Occipital lobe (tissue), 2 donors: Measurements from ENCODE around the gene IL15. TPM values are rescaled to one million over a fixed set of nuclear protein-coding genes. Genes with fewer than 3 reads are reported as not detected.
"Not testable (repeated sequence)": the region's sequence is repeated elsewhere in the genome, so short reads cannot be mapped to it uniquely, and the experiment has no call there.

ENCODE experiments used
- DNase-seq: peaks from one replicate; lab custom pipeline; 2025; lab: John Stamatoyannopoulos, UW
- total RNA-seq: library from RNA; depleted of rRNA; stranded (reverse); fragments of >200 nt; gene quantifications from one replicate; pipeline ENCODE4 v1.2.3, GENCODE V29; 2014

The IL15 gene
- total RNA-seq, 1 donor from 2014 or later, result 0.31 TPM

DNA sequence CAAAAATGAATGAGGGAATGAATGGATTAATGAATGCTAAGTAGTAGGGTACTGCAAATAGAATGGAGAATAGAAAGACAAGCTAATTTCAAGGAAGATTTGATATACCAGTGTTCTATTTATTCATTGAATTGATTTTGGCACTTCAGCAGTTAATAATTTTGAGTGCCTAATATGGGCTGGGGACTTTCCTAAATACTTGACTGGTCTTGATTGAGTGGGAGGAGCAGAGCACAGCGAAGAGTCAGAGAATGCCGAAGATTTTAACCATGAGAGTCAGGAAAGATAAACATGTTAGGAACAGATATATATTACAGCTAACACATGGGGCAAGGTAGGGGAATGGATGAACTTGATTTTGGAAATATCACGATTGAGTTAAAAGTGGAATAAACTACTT lies 10.6 kb downstream of the IL15 start:
- no peak for DNase-seq

- no peak for DNase-seq
These were observed 11.6 kb downstream of the IL15 start for GRCh38 chr4:141647966-141648365.

- DNase-seq, result no peak
These were observed 15.9 kb downstream of the IL15 start for GRCh38 chr4:141652161-141652778.

- DNase-seq, result no peak
These were observed 17.7 kb downstream of the IL15 start for GRCh38 chr4:141654098-141654497.

GRCh38 chr4:141656031-141656430 lies 19.6 kb downstream of the IL15 start:
- DNase-seq, result no peak

DNA sequence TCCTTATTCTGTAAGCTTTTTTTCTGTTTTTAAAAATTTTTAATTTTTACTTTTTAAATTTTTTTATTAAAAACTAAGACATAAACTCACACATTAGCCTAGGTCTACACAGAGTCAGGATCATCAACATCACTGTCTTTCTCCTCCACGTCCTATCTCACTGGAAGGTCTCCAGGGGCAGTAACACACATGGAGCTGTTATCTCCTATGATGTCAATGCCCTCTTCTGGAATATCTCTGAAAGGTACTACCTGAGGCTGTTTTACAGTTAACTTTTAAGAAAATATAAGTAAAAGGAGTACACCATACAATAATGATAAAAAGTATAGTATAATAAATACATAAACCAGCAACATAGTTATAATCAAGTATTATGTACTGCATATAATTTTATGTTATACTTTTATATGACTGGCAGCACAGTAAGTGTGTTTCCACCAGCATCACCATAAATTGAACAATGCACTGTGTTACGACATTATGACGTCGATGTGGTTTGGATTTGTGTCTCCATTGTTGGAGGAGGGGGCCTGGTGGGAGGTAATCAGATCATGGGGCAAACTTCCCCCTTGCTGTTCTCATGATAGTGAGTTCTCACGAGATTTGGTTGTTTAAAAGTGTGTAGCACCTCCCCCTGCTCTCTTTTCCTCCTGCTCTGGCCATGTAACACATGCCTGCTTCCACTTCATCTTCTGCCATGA lies 21.3 kb downstream of the IL15 start:
- DNase-seq, result no peak

DNA sequence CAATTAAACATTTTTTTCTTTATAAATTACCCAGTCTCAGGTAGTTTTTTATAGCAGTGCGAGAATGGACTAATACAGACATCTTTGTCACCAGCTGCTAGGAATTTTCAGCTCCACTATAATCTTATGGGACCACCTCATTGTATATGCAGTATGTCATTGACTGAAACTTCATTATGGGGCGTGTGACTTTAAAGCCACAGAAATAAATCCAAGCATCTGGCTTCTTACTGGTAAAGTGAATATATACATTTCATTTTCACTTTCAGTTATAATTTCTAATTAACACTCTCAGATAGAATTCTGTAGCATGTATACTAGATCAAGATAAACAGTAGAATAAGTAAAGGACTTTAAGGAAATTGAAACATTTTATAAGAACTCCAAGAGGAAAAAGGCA lies 21.9 kb downstream of the IL15 start:
- DNase-seq, result no peak

DNA sequence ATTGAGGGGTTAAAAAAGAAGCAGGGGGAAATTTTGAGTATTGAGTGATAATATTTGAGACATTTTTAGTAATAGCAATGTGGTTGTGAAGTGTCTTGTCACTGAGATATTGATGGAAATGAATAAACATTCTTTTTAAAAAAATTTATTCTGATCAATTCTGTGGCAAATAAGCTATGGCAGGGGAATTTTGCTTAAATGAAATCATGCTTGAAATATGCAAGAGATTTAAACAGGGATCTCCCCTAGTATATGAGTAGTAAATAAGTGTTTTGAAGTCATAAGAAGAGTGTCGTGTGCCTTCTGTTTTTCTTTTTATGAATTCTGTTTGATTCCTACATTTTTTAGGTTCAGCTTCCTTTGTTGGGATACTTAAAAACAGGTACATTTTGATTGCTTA lies 23.2 kb downstream of the IL15 start:
- DNase-seq, result no peak

GRCh38 chr4:141660880-141661279 lies 24.5 kb downstream of the IL15 start:
- DNase-seq, result no peak

- DNase-seq, result no peak
These were observed 32.0 kb downstream of the IL15 start for GRCh38 chr4:141668200-141668910.

DNA sequence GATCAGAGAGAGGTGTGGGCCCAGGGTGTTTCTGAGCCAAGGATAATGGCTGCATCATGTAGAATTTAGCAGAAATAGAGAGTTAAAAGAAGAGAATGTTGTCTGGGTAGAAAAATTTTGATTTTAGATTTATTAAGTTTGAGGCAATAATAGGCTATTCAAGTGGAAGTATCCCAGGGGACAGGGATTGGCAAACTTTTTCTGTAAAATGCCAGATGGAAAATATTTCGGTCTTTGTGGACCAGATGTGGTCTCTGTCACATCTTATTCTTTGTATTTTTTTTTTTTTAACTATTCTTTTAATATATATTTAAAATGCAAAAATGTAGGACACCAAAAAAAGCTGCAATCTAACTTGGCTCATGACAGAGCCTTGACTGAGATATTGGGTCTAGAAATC lies 33.1 kb downstream of the IL15 start:
- DNase-seq, result no peak

- DNase-seq, result no peak
These were observed 39.0 kb downstream of the IL15 start for GRCh38 chr4:141675384-141675783.

GRCh38 chr4:141676087-141676670 lies 39.8 kb downstream of the IL15 start:
- no peak for DNase-seq

DNA sequence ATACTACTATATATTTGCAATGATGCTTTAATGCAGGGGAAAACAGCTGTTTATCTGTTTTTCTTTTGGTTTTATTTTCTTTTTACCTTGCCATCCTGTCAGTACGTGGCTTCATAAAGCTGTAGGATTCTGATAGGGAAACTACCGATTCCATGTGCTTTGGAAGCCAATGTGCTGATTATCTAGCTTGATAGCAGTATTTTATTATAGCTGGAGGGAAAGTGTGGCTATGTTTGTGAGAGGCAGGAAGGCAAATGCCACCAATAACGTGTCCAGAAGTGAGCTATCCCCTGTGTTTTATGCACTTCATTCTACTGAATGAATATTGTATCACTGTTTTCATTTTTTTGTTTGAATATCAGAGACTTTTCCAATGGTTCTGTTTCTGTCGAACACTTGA lies 43.7 kb downstream of the IL15 start:
- no peak for DNase-seq

GRCh38 chr4:141684785-141685184 lies 48.4 kb downstream of the IL15 start:
- no peak for DNase-seq

- no peak for DNase-seq
These were observed 49.9 kb downstream of the IL15 start for GRCh38 chr4:141686146-141686775.

DNA sequence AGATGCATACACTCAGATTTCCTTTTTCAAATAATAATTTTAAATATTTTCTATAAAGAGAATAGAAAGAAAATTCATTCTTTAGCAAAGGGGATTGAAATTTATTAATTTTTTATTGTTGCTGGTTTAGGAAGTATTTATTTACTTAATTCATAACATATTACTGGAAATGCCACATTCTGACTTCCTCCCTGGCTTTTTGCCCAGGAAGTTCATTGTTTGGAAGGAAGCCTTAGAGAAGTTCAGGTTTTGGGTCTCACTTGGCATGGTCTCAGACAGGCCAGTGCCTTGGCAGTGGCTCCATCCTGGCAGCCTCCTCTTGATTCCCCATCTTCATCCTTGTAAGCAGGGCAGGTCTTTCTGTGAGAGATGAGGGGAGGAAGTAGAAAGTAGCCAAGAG lies 50.5 kb downstream of the IL15 start:
- no peak for DNase-seq

DNA sequence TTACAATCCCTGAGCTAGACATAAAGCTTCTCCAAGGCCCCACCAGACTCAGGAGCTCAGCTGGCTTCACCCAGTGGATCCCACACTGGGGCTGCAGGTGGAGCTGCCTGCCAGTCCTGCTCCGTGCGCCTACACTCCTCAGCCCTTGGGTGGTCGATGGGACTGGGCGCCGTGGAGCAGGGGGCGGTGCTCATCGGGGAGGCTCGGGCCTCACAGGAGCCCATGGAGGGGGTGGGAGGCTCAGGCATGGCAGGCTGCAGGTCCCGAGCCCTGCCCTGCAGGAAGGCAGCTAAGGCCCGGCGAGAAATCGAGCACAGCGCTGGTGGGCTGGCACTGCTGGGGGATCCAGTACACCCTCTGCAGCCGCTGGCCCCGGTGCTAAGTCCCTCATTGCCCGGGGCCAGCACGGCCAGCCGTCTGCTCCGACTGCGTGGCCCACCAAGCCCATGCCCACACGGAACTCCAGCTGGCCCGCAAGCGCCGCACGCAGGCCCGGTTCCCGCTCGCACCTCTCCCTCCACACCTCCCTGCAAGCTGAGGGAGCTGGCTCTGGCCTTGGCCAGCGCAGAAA lies 53.4 kb downstream of the IL15 start:
- DNase-seq, result not testable (repeated sequence)

DNA sequence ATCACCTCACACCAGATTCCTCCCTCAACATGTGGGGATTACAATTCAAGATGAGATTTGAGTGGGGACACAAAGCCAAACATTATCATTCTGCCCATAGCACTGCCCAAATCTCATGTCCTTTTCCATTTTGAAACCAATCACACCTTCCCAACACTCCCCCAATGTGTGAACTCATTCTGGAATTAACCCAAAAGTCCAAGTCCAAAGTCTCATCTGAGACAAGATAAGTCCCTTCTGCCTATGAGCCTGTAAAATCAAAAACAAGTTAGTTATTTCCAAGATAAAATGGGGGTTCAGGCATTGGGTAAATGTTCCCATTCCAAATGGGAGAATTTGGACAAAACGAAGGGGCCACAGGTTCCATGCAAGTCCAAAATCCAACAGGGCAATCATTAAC lies 54.9 kb downstream of the IL15 start:
- DNase-seq, result not testable (repeated sequence)

- DNase-seq, result no peak
These were observed 55.7 kb downstream of the IL15 start for GRCh38 chr4:141692081-141692480.

- DNase-seq, result no peak
These were observed 60.7 kb downstream of the IL15 start for GRCh38 chr4:141697116-141697515.
